ENCODE results near the gene KEAP1.
A peak's percentile ranks its signal among the peaks of the same experiment; 100 is the strongest.

The KEAP1 gene

GRCh38 chr19:10521461-10522171 lies 18.5 kb upstream of the KEAP1 start:
- DNase-seq, result no peak

- DNase-seq, result no peak
These were observed 17.6 kb upstream of the KEAP1 start for GRCh38 chr19:10520652-10521318.

- no peak for DNase-seq
These were observed 16.3 kb upstream of the KEAP1 start for GRCh38 chr19:10519421-10519820.

- DNase-seq, result no peak
These were observed 15.5 kb upstream of the KEAP1 start for GRCh38 chr19:10518444-10519361.

GRCh38 chr19:10517760-10518443 lies 14.7 kb upstream of the KEAP1 start:
- DNase-seq, result no peak

GRCh38 chr19:10517361-10517759 lies 14.2 kb upstream of the KEAP1 start, which contains the start of gene S1PR5:
Gene S1PR5, minus strand, starts transcription at chr19:10517447. Its CDS starts 2,436 bp downstream, at chr19:10515011.
- no peak for DNase-seq

- no peak for DNase-seq
These were observed 13.6 kb upstream of the KEAP1 start for GRCh38 chr19:10516671-10517286.

GRCh38 chr19:10516064-10516385 lies 12.9 kb upstream of the KEAP1 start:
- DNase-seq, result no peak

GRCh38 chr19:10514211-10515145 lies 11.3 kb upstream of the KEAP1 start:
- peak; percentile 48 for DNase-seq

GRCh38 chr19:10513223-10513622 lies 10.1 kb upstream of the KEAP1 start:
- no peak for DNase-seq

- DNase-seq, result peak; percentile 66
These were observed 7.2 kb upstream of the KEAP1 start for GRCh38 chr19:10510301-10510802.

- DNase-seq, result no peak
These were observed 5.6 kb upstream of the KEAP1 start for GRCh38 chr19:10508707-10509106.

- no peak for DNase-seq
These were observed 4.9 kb upstream of the KEAP1 start for GRCh38 chr19:10508036-10508435.

- DNase-seq, result peak; percentile 82
These were observed 2.5 kb upstream of the KEAP1 start for GRCh38 chr19:10505583-10506229.

- DNase-seq, result peak; percentile 95
These were observed 593 bp downstream of the KEAP1 start for GRCh38 chr19:10502524-10503001.

GRCh38 chr19:10501971-10502523 lies 1.1 kb downstream of the KEAP1 start:
- peak; percentile 77 for DNase-seq

- DNase-seq, result no peak
These were observed 2.9 kb downstream of the KEAP1 start for GRCh38 chr19:10500247-10500592.

GRCh38 chr19:10499550-10500246 lies 3.5 kb downstream of the KEAP1 start:
- no peak for DNase-seq

GRCh38 chr19:10497371-10497770 lies 5.8 kb downstream of the KEAP1 start:
- DNase-seq, result no peak

Measured in eye (tissue), 1 donor.